Left colon (tissue), 2 donors: Measurements from ENCODE around the gene GLG1. TPM values are rescaled to one million over a fixed set of nuclear protein-coding genes. Genes with fewer than 3 reads are reported as not detected.

Experiments used
- ATAC-seq: fragments of 200-7000 bp; cut with Tn5 transposase; one replicate; pipeline ENCODE4 v1.9.1; 2020; ENCODE audit warnings: mild to moderate bottlenecking, moderate library complexity
- DNase-seq, 2 donors: peaks; one replicate each; pipeline ENCODE4 v3.0.0-alpha.2; 2020
- intact Hi-C, 2 donors: fragments of 100-400 bp; cut with DNase I in 1 of 2; cut with micrococcal nuclease in 1 of 2; formaldehyde crosslinking; loops; one replicate each; pipeline versions ENCODE4 v1.11.2 to v1.14.0; 2022; cut with DNase I, micrococcal nuclease
- total RNA-seq, 2 donors: library from RNA; stranded (reverse); fragmentation: NEBNext Ultra II Directional; extraction: Animal tissue kit (Norgen Biotek cat#: 25700); gene quantifications; one replicate each; pipeline ENCODE4 v1.2.1, GENCODE V29; 2021
- donor health status: DM: no; HTN: no; CAD: no.
- donor health status: DM: yes; HTN: yes; CAD: no.

GLG1 gene
- total RNA-seq, 2 donors from 2014 or later: 97.1 to 99.5 TPM

DNA sequence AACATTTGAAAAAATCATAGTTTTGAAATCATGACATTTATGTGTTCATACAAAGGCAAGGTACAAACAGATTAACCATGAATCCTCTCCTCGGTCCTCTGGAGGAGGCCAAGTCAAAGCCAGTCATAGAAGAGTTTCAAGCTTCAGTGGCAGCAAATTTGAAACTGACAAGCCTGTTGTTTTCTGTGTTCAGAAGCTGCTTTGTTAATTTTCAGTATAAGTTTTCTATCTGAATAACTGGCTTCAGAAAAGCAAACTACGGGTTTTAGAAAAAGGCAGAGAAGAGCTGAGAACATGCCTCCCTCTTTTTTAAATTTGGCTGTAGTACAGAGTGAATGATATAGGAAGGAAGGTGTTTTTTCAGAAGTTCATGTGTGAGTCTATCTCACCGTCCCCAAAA lies 106.0 kb downstream of the GLG1 start:
- DNase-seq (no peak), ATAC-seq (no peak)
- intact Hi-C loops: no loop called here

DNA sequence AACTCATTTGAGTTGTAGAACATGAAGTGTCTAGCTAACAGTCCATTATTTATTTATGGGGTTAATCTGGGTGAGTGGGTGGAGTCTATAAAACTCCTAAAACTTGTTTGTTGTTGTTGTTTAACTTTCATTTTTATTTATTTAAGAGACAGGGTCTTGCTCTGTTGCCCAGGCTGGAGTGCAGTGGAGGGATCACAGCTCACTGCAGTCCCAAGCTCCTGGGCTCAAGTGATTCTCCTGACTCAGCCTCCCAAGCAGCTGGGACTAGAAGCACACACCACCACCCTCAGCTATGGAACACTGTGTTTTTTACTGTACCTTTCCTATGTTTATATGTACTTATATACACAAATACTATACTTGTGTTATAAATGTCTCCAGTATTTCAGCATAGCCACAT lies 107.8 kb downstream of the GLG1 start:
- no peak for ATAC-seq
- intact Hi-C loops: no loop called here
- DNase-seq: no peak

DNA sequence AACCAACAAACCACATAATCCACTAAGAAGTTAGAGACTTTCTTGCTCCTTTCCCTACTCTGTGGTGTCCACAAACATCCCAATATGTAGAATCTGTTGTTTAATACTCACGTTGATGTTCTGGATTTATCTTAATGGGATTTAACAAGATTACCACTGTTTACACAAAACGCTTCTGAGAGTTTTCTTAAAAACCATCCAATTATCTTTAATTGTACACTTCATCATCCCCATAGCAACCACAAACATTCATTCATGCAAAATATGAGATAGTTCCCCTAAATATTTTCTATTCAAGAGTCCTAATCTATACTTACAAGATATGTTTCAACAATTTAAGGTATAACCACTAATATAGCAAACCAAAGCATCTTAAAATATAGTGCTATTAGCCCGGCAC lies 109.2 kb downstream of the GLG1 start:
- no peak for ATAC-seq
- DNase-seq: no peak
- intact Hi-C loops: no loop called here

DNA sequence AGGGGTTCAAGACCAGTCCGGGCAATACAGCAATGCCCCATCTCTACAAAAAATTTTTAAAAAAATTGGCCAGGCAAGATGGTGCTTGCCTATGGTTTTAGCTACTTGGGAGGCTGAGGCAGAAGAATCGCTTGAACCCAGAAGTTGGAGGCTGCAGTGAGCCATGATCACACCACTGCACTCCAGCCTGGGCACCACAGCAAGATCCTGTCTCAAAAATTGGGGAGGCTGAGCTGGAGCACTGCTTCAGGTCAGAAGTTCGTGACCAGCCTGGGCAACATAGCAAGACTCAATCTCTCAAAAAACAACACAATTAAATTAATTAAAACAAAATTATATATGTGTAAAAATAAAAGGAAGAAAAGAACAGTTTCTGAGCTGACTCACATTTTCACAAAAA lies 110.9 kb downstream of the GLG1 start:
- intact Hi-C loops: no loop called here
- DNase-seq (no peak), ATAC-seq (no peak)

DNA sequence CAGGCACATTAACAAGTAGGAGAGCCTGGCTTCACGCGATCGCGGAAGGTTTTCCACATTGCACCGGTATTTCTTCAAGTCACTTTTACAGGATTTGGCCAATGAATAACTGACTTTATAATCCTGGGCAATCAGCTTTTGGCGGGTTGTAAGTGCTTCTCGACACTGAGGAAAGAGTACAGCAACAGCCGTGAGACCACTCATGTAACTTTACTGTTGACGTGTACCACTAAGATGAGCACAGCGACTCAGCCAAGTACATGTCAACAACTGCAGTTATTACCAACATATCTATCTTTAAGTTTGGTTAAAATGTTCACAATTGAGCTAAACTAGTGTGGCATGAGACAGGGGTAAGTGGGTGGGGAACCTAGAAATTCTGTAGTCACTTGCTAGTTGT lies 113.9 kb downstream of the GLG1 start:
- ATAC-seq (no peak), DNase-seq (no peak)
- intact Hi-C loops: no loop called here

DNA sequence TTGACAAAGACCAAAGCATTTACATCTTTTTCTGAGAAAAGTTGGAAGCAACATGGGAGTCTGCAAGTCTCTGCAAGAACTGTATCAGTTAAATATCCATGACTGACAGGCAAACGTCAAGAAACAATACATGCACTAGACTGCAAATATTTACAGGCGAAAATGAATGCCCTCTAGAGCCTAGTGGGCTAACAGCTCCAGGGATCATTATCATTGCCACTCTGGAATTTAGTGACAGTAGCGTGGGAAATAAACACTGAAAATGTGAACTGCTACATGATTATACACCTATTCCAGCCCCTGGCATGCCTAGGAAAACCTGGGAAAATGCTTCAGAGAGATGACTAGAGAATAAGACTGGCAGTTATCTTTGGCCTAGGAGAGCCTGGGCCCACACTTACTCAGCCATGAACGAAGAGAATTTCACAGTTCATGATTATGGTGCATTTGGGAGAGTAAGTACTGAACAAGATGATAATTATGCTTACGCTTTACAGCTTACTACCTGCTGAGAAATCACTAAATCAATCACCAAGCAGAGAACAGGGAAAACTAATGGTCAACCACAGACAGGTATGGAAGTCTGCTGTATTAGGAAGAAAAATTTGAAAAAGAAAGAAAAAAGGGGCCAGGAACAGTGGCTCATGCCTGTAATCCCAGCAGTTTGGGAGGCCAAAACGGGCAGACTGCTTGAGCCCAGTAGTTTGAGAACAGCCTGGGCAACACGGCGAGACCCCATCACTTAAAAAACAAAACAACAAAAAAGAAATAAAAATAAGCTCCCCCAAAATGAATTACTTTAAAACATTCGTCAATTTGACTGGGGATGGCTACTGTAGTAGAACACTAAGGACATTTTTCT lies 119.0 kb downstream of the GLG1 start:
- no peak for ATAC-seq
- intact Hi-C loops: no loop called here
- DNase-seq: no peak

DNA sequence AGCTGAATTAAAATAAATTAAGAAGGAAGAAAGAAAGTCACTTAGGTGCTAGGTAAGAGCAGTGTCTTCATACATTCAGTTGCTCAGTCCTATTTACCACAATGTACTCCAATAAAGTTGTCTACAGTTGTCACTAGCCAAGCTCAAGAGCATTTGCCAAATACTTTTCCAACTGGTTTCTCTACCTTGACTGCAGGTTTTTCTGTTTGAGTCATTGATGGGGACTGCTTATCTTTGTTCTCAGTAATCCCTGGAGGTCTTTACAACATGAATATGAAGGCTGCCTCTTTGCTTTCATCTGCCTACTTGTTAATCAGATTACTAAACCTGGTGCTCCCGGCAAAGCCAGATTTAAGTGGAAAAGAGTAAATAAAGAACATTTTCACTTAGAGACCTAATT lies 121.0 kb downstream of the GLG1 start:
- DNase-seq (no peak), ATAC-seq (no peak)
- intact Hi-C loops: no loop called here

DNA sequence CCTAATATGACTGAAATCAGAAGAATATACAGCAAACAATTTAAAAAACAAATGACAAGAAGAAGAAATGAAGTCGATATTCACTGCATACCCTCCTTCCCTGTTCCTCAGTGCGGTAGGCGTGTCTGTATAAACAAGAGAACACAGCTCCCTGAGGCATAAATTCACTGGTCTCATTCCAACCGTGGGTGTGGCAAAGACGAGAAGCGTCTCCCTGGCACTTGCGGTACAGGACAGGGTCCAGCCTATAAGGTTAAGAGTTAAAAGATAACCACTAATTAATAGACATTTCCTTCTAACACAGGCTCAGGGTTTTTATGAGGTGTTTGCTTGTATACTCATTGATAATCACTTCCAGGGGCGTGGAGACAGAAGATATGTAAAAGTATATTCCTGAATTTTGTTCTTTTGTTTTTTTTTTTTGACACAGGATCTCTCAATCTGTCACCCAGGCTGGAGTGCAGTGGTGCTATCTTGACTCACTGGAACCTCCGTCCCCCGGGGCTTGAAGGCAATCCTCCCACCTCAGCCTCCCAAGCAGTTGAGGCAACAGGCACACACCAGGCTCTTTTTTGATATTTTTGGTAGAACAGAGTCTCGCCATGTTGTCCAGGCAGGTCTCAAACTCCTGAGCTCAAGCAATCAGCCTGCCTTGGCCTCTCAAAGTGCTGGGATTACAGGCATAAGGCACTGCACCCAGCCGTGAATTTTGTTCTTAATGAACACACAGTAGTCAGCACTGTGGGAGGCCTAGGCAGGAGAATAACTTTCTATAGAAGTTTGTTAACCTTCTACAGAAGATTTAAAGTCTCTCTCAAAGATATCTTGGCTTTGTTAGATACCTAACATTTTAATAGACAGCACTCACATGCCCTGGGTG lies 126.5 kb downstream of the GLG1 start:
- DNase-seq: peak; percentile 77 to 91
- intact Hi-C loops: no loop called here
- peak; percentile 94 for ATAC-seq

DNA sequence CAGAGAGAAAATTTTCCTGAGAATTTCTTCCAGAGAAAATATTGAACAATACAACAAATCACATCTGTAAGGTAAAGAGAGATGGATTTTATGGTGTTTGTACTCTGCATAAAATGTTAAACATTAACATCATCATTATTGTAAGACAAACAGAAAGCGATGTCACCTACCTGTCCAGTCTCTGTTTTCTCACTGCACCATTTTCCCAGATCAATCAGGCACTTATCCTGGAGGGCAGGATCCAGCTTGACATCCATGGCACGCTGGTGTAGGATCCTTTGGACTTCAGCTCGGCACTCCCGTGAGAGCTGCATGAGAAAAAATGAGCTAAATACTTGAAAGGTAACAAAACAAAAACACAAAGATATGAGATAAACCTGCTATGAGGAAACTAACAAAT lies 129.7 kb downstream of the GLG1 start:
- intact Hi-C loops: no loop called here

DNA sequence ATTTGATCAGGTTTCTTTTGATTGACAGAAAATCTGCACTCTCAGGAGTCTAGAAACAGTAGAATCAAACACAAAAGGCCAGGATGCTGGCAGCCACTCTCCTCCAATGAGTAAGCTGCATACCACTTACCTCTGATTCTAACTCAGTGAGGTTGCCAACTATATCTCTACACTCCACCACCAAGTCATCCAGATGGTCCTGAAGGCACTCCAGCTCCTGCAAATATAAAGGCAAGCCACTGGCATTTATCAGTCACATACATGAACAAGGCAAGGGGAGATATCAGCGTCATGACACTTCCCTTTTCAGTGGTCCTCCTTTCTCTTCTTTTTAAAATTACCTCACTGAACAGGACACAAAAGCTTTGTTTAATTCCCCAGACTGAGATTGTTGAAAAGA lies 132.5 kb downstream of the GLG1 start:
- intact Hi-C loops: no loop called here
- DNase-seq: no peak
- no peak for ATAC-seq

More for the DNA sequence above, 129.7 kb downstream of the GLG1 start:
- ATAC-seq (peak; percentile 73), DNase-seq (peak in 1 of 2 donors; percentile 21)

DNA sequence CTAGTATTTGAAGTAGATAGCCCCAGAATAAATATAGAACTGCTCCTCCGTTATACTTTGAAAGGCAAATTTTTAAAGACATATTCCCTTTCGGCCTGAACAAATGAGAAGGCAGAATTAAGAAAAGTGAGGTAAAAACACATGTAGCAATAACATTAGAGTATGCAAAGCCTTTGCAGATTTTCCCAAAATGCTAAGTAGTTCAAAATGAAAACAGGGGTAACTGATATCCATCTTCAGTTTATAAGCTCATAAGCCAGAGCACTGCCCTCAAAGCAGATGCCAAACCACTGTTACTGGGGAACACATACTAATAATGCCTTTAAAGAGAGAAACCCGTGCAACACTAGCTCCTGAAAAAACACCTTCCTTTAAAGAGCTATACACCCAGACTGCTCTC lies 134.4 kb downstream of the GLG1 start:
- ATAC-seq: no peak
- no peak for DNase-seq
- intact Hi-C loops: no loop called here

DNA sequence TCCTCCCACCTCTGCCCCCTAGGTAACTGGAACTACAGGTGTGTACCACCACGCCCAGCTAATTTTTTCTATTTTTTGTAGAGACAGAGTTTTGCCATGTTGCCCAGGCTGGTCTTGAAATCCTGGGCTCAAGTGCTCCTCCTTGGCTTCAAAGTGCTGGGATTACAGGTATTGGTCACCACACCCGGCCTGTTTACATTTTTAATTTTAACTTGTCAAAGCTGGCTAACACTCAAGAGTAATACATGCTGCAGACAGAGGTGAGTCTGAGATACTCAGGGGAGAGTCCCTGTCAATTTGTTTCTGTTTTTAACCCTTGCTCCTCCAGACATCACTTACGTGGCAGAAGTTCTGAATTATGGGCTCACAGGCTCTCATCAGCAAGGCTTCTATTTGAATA lies 134.9 kb downstream of the GLG1 start:
- ATAC-seq: no peak
- intact Hi-C loops: no loop called here
- no peak for DNase-seq

DNA sequence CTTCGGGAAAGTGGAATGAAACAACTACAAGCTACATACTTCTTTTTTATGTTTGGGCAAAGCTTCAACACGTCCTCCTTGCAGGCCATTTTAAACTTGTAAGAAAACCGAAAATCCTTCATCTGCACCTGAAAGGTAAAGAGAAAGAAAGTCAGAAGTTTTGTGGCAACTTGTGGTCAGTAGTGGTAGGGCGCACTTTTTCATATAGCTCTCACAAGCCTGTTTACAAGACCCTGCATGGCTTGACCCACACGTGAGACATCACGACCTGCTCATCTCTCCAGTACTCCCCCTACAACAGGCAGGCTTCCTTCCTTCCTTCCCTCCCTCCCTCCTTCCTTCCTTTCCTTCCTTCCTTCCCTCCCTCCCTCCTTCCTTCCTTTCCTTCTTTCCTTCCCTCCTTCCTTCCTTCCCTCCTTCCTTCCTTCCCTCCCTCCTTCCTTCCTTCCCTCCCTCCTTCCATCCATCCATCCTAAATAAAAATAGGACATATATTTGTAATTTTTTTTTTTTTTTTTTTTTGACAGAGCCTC lies 136.9 kb downstream of the GLG1 start:
- ATAC-seq: no peak
- DNase-seq: no peak
- intact Hi-C loops: no loop called here

DNA sequence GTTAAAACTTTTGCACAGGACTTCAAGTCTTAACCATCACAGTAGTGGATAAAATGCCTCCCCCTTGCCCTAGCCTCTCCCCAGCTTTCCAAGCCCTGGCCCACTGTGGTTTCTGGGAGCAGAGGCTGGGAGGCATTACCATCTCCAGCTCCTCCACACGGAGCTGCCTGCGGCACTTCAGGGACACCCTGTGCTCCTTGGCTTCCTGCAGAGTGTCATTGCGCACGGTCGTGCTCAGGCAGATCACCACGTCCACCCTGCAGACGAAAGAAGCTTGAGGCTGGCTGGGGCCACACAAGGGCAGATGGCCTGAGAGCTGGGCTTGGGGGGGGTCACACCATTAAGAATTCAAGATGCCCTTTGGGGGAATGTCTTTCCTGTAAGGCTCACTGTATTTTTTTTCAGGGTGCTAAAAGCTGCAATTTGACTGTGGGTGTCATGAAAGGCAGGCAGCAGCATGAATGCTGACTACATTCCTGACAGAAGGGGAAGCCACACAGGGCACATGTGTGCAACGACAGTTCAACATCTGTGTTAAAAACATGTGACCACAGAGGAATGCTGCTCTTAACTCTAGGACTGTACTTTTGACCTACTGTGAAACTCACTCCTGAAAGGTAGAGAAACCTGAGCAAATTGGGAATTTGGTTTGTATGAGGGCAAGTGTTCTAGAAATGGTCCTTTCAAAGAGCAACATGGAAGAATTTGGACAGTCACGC lies 137.9 kb downstream of the GLG1 start:
- ATAC-seq (no peak), DNase-seq (no peak)
- intact Hi-C loops: no loop called here

DNA sequence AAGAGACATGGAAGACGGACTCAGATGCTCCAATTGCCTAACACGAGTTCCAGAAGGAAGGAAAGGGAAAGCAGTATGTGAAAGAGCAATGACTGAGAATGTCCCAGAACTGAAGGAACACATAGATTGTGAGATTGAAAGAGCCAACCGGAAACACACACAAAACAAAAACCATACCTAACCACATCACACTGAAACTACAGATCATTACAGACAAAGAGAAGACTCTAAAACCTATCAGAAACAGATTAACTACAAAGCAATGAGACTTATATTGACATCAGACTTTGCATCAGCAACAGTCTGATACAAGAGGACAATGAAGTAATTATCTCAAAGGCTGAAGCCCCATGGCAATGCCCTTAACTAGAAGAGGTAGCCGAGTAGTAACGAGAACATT lies 140.0 kb downstream of the GLG1 start:
- DNase-seq (no peak), ATAC-seq (no peak)
- intact Hi-C loops: no loop called here

DNA sequence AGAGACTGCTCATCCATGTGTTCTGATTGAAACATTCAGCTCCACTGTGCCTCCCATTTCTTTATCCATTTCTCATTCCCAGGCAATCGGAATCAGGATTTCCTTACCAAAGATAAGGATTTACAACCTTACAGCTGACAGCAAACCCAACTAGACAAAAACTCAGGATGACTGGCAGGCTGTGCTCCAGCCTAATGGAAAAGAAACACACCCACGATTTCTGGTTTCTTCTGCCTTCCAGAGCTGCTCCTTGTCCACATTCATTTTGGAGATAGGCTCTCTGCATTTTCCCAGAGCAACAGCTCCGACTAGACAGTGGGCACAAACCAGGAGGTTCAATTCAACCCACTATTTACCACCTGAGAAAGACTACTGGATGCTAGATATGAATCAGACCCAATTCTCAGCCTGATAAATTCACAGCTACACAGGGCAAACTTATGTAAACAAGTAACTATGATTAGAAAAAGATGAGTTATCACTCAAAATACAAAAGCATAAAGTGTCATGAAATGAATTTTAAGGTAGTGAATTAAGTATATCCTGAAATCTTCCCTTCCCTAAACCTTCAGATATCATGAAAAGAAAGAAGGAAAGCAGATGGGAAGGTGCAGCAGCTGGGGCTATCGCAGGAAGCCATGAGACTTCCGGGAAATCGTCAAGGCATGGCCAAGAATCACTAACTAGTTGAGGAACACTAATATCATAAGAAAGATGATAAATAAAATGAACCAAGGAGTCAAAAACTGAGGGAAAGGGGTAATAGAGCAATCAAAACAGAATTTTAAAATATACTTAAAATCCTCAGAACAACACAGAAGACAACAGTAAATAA lies 140.8 kb downstream of the GLG1 start:
- ATAC-seq (no peak), DNase-seq (no peak)
- intact Hi-C loops: no loop called here

DNA sequence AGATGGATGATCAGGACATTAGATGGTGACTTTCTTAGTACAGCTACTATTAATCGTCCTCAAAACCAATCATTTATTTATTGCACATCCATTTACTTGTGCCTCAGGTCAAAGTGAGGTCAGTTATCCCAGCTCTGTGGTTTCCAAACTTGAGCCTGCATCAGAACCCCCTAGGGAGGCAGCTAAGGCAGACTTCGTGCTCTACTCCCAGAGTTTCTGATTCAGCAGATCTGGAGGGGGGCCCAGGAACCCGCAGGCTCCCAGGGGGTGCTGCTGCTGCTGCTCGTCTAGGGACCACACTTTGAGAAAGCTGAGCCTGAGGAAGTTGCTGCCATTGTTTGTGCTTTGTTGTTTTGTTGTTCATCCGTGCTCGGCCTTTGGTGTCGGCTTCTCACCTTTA lies 141.6 kb downstream of the GLG1 start:
- no peak for ATAC-seq
- DNase-seq: no peak
- intact Hi-C loops: no loop called here

DNA sequence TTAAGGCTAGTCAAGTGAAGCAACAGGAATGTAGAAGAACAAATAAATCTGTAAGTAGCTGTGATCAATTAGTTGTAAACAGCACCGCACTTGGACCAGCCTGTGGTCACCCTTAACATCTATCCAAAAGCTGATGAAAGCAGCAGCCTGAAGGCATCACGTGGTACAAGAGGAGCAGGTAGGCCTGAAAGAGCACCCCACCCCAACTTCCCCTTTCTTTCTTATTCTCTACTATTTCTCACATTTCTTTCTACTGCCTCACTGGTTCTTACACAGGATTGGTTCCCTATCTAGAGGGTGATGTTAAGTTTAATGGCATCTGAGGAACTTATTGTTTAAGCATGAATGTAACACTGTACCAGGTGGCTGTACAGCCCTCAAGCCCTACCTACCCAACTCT lies 143.0 kb downstream of the GLG1 start:
- DNase-seq: no peak
- intact Hi-C loops: no loop called here
- ATAC-seq: no peak

DNA sequence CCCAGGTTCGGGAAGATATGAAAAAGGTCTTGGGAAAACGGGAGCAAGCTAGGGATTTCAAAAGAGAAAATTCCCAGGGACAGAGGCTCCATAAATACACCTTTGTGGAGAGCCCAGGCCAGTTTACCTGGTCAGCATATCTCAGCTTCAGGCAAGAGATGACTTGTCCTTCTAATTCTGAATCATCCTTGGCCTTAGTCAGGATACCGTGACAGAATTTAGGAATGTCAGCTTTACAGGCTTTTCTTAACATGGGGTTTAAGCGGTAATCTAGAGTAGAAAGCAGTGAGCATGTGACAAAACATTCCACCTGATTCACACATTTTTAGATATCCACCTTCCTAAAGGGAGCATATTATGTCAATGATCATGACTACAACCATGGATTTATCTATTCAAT lies 144.6 kb downstream of the GLG1 start:
- DNase-seq (no peak), ATAC-seq (no peak)
- intact Hi-C loops: no loop called here
